HG03558 (cell line): ENCODE data around the gene PATZ1.

ENCODE experiments used
- ATAC-seq: cut with Tn5 transposase; IDR thresholded peaks from one replicate; pipeline ENCODE4 v1.9.1; 2021; ENCODE audit warnings: moderate number of reproducible peaks; ENCODE audit not compliant: unreplicated experiment; ENCODE audit errors: extremely low read depth

Gene PATZ1

GRCh38 chr22:31284281-31285155, 61.6 kb downstream of the PATZ1 start:
- ATAC-seq = no peak

- ATAC-seq = no peak
Observed at GRCh38 chr22:31282748-31283468, 63.2 kb downstream of the PATZ1 start.

GRCh38 chr22:31281733-31282132, 64.4 kb downstream of the PATZ1 start:
- ATAC-seq = no peak

GRCh38 chr22:31279821-31280505, 66.2 kb downstream of the PATZ1 start:
- ATAC-seq = no peak

- no peak for ATAC-seq
Observed at GRCh38 chr22:31279327-31279669, 66.8 kb downstream of the PATZ1 start.

- ATAC-seq = no peak
Observed at GRCh38 chr22:31278626-31279326, 67.4 kb downstream of the PATZ1 start.

GRCh38 chr22:31278151-31278621, 68.0 kb downstream of the PATZ1 start:
- no peak for ATAC-seq

GRCh38 chr22:31277741-31278140, 68.4 kb downstream of the PATZ1 start:
- no peak for ATAC-seq

GRCh38 chr22:31276426-31277167, 69.5 kb downstream of the PATZ1 start:
- ATAC-seq = no peak
